Endothelial cell of umbilical vein (primary cell): ENCODE results near the gene FAM210A. TPM values are rescaled to one million over a fixed set of nuclear protein-coding genes. Genes with fewer than 3 reads are reported as not detected.

Experiments used
- BruUV-seq: library from RNA; stranded (reverse); fragments of 400-500 nt; replicated peaks from 2 replicates; lab custom pipeline; 2021; lab: Mats Ljungman, UMichigan
- CTCF ChIA-PET: fragments of 300-600, 350-600 bp; sonication (Branson Sonifier 250); formaldehyde crosslinking; loops from one replicate; lab custom pipeline; 2021; ENCODE audit warnings: antibody characterized with exemption, inconsistent platforms; lab: Charles Lee
- POLR2A ChIA-PET: fragments of 300-600, 350-600 bp; sonication (Branson Sonifier 250); formaldehyde crosslinking; loops from one replicate; lab custom pipeline; 2021; ENCODE audit warnings: antibody characterized with exemption, inconsistent platforms; lab: Charles Lee
- DNase-seq: peaks from one replicate; pipeline ENCODE4 v3.0.0-alpha.2; 2011; ENCODE audit warnings: low read depth, low spot score
- FAIRE-seq: peaks from 2 replicates; lab custom pipeline; 2011; peaks lifted over from hg19 to GRCh38; lab: Jason Lieb, UNC
- H2AFZ ChIP-seq: 2 replicates; pipeline ENCODE4 v1.6.0; 2012; ENCODE audit warnings: low read depth, low read length, control low read depth, inconsistent platforms
- H3K27ac ChIP-seq: 2 replicates; pipeline ENCODE4 v1.5.1; 2011; ENCODE audit warnings: low read depth, mild to moderate bottlenecking, control low read depth, low read length, moderate library complexity; ENCODE audit not compliant: insufficient read depth
- H3K27me3 ChIP-seq, 2 experiments: 2 replicates each; pipeline versions ENCODE4 v1.6.0 to v1.6.1; 2011; ENCODE audit warnings: low read length in 2 of 2, mixed read lengths in 1 of 2; ENCODE audit not compliant: control insufficient read depth in 2 of 2, insufficient read depth in 2 of 2
- H3K36me3 ChIP-seq, 2 experiments: 2 replicates in 1 of 2; 3 replicates in 1 of 2; pipeline ENCODE4 v1.5.1; 2011; ENCODE audit warnings: low read length in 2 of 2, mild to moderate bottlenecking in 1 of 2, moderate library complexity in 1 of 2; ENCODE audit not compliant: control insufficient read depth in 2 of 2, insufficient read depth in 2 of 2; ENCODE audit errors: extremely low read depth in 1 of 2
- H3K4me1 ChIP-seq: 3 replicates; pipeline ENCODE4 v1.5.1; 2011; ENCODE audit warnings: mild to moderate bottlenecking, low read length; ENCODE audit not compliant: control insufficient read depth, insufficient read depth; ENCODE audit errors: extremely low read depth
- H3K4me2 ChIP-seq: 2 replicates; pipeline ENCODE4 v1.6.1; 2011; ENCODE audit warnings: low read length, control low read depth, mixed read lengths; ENCODE audit not compliant: insufficient read depth
- H3K4me3 ChIP-seq, 3 experiments: fragments of 200-600 bp in 1 of 3; sonication (generic), shearing (Covaris generic) in 1 of 3; replicated peaks in 1 of 3; 2 replicates each; pipeline ENCODE4 v1.5.1; 2011 to 2016; ENCODE audit warnings: control low read depth in 3 of 3, low read length in 3 of 3, mild to moderate bottlenecking in 2 of 3, inconsistent platforms in 1 of 3, low read depth in 1 of 3, moderate library complexity in 1 of 3; ENCODE audit not compliant: insufficient read depth in 1 of 3
- H3K79me2 ChIP-seq: 2 replicates; pipeline ENCODE4 v1.6.0; 2012; ENCODE audit warnings: low read length, inconsistent platforms; ENCODE audit not compliant: control insufficient read depth, insufficient read depth
- H3K9ac ChIP-seq: replicated peaks from 2 replicates; pipeline ENCODE3; 2011; ENCODE audit warnings: low read length, control low read depth; ENCODE audit not compliant: insufficient read depth; ENCODE audit errors: extremely low read depth
- H3K9me1 ChIP-seq: replicated peaks from 3 replicates; pipeline ENCODE4 v1.6.0; 2011; ENCODE audit warnings: mild to moderate bottlenecking, low read length; ENCODE audit not compliant: control insufficient read depth, insufficient read depth; ENCODE audit errors: extremely low read depth
- H3K9me3 ChIP-seq: replicated peaks from 2 replicates; pipeline ENCODE4 v1.5.1; 2012; ENCODE audit warnings: low read length, inconsistent platforms; ENCODE audit not compliant: control insufficient read depth, insufficient read depth
- H4K20me1 ChIP-seq: replicated peaks from 2 replicates; pipeline ENCODE3; 2011; ENCODE audit warnings: mild to moderate bottlenecking, low read length; ENCODE audit not compliant: control insufficient read depth, insufficient read depth; ENCODE audit errors: extremely low read depth
- CTCF ChIP-seq, 2 donors: IDR thresholded peaks; 1 replicate in 1 of 2; 2 replicates in 1 of 2; pipeline ENCODE4 v1.5.1; 2011; ENCODE audit warnings: low read length in 2 of 2, mild to moderate bottlenecking in 2 of 2, moderate library complexity in 2 of 2, control low read depth in 1 of 2, inconsistent platforms in 1 of 2, low read depth in 1 of 2; ENCODE audit not compliant: insufficient read depth in 1 of 2; ENCODE audit errors: extremely low read depth in 1 of 2
- EZH2 ChIP-seq: IDR thresholded peaks from 2 replicates; pipeline ENCODE4 v1.6.1; 2012; ENCODE audit warnings: borderline replicate concordance, low read depth, mild to moderate bottlenecking, moderate library complexity, low read length, inconsistent platforms; ENCODE audit not compliant: severe bottlenecking
- FOS ChIP-seq: IDR thresholded peaks from 2 replicates; pipeline ENCODE4 v1.6.1; 2011; ENCODE audit warnings: mild to moderate bottlenecking, low read length, moderate library complexity, borderline replicate concordance; ENCODE audit not compliant: insufficient read depth
- GATA2 ChIP-seq: IDR thresholded peaks from 2 replicates; pipeline ENCODE4 v1.7.0; 2011; ENCODE audit warnings: low read depth, mild to moderate bottlenecking, moderate library complexity, mixed read lengths, low read length; ENCODE audit not compliant: insufficient read length, insufficient read depth
- JUN ChIP-seq: IDR thresholded peaks from 2 replicates; pipeline ENCODE4 v1.6.1; 2011; ENCODE audit warnings: borderline replicate concordance, low read depth; ENCODE audit not compliant: insufficient read length, insufficient read depth
- MAX ChIP-seq: IDR thresholded peaks from 2 replicates; pipeline ENCODE4 v1.6.1; 2011; ENCODE audit not compliant: insufficient read depth, insufficient read length
- MYC ChIP-seq: IDR thresholded peaks from one replicate; pipeline ENCODE4 v1.6.1; 2011; ENCODE audit warnings: mild to moderate bottlenecking, low read depth, low read length
- POLR2A ChIP-seq: IDR thresholded peaks from 2 replicates; pipeline ENCODE4 v1.6.1; 2012; ENCODE audit warnings: low read depth, mild to moderate bottlenecking, control low read depth, low read length
- POLR2AphosphoS5 ChIP-seq: IDR thresholded peaks from 2 replicates; pipeline ENCODE4 v1.6.1; 2012; ENCODE audit warnings: low read depth, mild to moderate bottlenecking, control low read depth, low read length, moderate library complexity; ENCODE audit not compliant: insufficient read depth
- dilution Hi-C: fragments of 300-500 bp; cut with MboI; formaldehyde crosslinking; loops from one replicate; pipeline ENCODE4 v1.15.0; 2019; ENCODE audit warnings: low sequenced_read_pairs; ENCODE audit not compliant: extremely low pct_ligation_motif_present
- intact Hi-C: fragments of 100-400 bp; cut with micrococcal nuclease; formaldehyde crosslinking; loops from one replicate; pipeline ENCODE4 v1.10.0; 2022
- polyA plus RNA-seq, 4 experiments: library from polyadenylated mRNA; depleted of rRNA in 3 of 4; stranded (reverse) in 3 of 4; unstranded in 1 of 4; fragments of >200 nt; gene quantifications; 2 replicates each; pipeline versions ENCODE4 v1.2.1 to v1.2.3, GENCODE V29; 2011 to 2012; ENCODE audit warnings: missing spikeins in 1 of 4
- total RNA-seq: library from RNA; stranded (reverse); gene quantifications from 2 replicates; pipeline ENCODE4 v1.2.3, GENCODE V29; 2021

Gene FAM210A
- total and polyA plus RNA-seq, 2 donors (not counting 3 experiments of a cell fraction or from before 2014, with no cell fraction given) = 7.1 to 17.3 TPM

- no TSS peak for BruUV-seq
- Histone ChIP-seq H3K9me3 (no peaks in the 10 kb centered on the region), H3K4me3 (no peak overlapping the region), H3K79me2 (no peaks in the 10 kb centered on the region), H2AFZ (no peak overlapping the region), H3K27me3 (no peaks in the 10 kb centered on the region), H3K4me2 (no peak overlapping the region), H3K27ac (no peak overlapping the region), H3K9me1 (no peaks in the 10 kb centered on the region), H3K4me1 (peaks cover 30% of the 10 kb centered on the region), H4K20me1 (no peaks in the 10 kb centered on the region), H3K36me3 (peaks cover 0 to 2% of the 10 kb centered on the region in 2 experiments), H3K9ac (no peak overlapping the region)
- TF ChIP-seq POLR2AphosphoS5 (no peak), POLR2A (no peak), MYC (no peak), EZH2 (no peak), JUN (no peak), FOS (no peak), MAX (no peak), GATA2 (no peak), CTCF (IDR thresholded peaks at IDR 0.05; ENCODE audit: extremely low read depth in 1 of 2, insufficient read depth in 1 of 2, low read depth in 1 of 2, low read length in 2 of 2) (no peak)
- CTCF ChIA-PET = no interaction called here
- intact Hi-C loops = no loop called here
- FAIRE-seq (no peak), DNase-seq (peak; percentile 32)
- dilution Hi-C loops = no loop called here
- POLR2A ChIA-PET = no interaction called here
Measured at GRCh38 chr18:13661779-13662256, 64.5 kb downstream of the FAM210A start.
